Nucleus accumbens (tissue), 56 donors: ENCODE results near the gene GDF10.

Experiments
- DNase-seq, 56 donors: peaks; one replicate each; lab custom pipeline; 2025; lab: John Stamatoyannopoulos, UW

The GDF10 gene

DNA sequence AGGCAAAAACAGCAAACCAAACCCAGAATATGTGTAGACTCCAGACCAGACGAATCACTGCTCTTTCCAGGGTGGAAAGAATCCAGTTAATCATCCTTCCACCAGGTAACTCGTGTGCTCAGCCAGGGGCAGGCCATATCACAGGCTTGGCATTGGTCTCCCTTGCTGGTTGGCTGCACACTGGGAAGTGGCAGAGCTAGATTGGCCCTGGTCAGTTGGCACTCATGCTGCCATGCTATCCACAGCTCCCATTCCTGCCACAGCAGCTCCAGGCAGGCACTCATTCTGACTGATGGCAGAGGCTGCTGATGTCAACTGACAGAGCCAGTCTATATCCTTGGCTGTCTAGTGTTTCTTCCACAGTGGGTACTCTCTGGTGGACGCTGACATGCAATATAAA, 9.7 kb upstream of the GDF10 start:
- DNase-seq = no peak

GRCh38 chr10:47291682-47292081, 8.3 kb upstream of the GDF10 start:
- DNase-seq = no peak

DNA sequence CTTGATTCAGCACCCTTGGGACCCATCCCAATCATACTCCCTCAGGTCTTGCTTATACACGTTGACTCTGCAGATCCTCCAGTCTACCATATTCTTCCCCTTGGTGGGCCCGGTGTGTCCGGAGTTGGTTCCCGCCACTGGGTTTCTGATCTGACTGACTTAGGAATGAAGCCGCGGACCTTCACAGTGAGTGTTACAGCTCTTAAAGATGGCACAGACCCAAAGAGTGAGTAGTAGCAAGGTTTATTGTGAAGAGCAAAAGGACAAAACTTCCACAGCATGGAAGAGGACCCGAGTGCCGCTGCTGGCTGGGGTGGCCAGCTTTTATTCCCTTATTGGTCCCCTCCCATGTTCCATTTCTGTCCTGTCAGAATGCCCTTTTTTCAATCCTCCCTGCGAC, 5.9 kb upstream of the GDF10 start:
- DNase-seq = no peak

GRCh38 chr10:47294501-47294900, 5.5 kb upstream of the GDF10 start:
- no peak for DNase-seq

- DNase-seq = no peak
These were observed 4.6 kb upstream of the GDF10 start for GRCh38 chr10:47295411-47295810.

GRCh38 chr10:47296156-47296894, 3.7 kb upstream of the GDF10 start:
- DNase-seq = no peak

DNA sequence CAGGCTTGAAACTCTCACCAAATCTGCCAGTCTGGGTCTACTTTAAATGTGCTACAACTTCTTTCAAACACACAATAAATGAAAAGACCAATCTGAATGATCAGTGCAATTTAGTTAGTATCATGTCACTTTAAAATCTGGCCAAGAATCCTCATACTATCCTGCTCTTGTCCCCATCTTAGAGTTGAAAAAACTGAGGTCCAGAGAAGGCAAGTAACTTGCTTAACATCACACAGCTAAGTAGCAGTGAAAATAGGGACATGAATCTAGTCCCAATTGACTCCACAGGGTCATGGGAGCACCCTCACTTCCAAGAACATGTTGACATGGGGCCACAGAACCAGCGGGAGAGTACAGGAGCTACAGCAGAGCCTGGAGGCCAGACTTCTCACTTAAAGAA, 3.1 kb upstream of the GDF10 start:
- DNase-seq = no peak

- DNase-seq = no peak
These were observed 2.0 kb upstream of the GDF10 start for GRCh38 chr10:47297866-47298540.

GRCh38 chr10:47298715-47299114, 1.3 kb upstream of the GDF10 start:
- no peak for DNase-seq

GRCh38 chr10:47300429-47300931, 483 bp downstream of the GDF10 start:
- DNase-seq = no peak

DNA sequence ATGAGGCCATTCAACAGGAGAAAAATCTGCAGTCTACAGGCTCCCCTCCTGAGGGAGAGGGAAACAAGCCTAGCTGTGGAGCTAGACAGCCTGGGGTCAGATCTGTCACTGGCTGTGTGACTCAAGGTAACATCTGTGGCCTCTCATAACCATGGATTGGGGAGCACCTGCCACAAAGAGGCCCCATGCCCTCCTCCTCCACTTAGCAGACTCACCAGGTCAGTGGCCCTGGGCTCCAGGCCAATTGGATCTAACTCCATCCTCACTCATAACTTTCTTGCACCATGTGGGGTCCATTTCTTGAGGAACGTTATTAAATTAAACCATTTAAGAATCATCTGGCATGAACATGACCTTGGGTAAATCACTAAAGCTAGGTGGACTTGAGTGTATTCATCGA, 1.8 kb downstream of the GDF10 start:
- DNase-seq = no peak

DNA sequence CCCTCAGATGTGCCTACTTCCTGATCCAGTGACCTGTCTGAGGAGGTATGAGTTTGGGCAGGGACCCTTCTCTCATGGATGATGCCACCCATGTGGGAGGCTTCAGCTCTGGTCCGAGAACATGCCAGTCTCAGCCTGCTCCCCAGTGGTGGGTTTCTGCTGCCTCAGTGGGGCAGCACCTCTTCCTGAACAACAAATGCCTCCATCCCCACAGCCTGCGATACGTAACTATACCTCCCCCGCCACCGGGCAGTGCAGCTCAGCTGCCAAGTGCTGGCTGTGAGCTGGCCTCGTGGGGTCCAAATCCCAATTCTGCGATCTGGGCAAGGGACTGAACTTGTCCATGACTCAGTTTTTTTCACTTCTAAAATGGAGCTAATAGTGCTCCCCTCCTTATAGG, 3.1 kb downstream of the GDF10 start:
- DNase-seq = no peak

- no peak for DNase-seq
These were observed 3.9 kb downstream of the GDF10 start for GRCh38 chr10:47303866-47304265.

GRCh38 chr10:47305566-47305965, 5.6 kb downstream of the GDF10 start:
- DNase-seq = no peak

- no peak for DNase-seq
These were observed 6.6 kb downstream of the GDF10 start for GRCh38 chr10:47306387-47307210.

GRCh38 chr10:47307381-47307780, 7.4 kb downstream of the GDF10 start:
- no peak for DNase-seq

GRCh38 chr10:47308775-47309174, 8.8 kb downstream of the GDF10 start:
- no peak for DNase-seq

DNA sequence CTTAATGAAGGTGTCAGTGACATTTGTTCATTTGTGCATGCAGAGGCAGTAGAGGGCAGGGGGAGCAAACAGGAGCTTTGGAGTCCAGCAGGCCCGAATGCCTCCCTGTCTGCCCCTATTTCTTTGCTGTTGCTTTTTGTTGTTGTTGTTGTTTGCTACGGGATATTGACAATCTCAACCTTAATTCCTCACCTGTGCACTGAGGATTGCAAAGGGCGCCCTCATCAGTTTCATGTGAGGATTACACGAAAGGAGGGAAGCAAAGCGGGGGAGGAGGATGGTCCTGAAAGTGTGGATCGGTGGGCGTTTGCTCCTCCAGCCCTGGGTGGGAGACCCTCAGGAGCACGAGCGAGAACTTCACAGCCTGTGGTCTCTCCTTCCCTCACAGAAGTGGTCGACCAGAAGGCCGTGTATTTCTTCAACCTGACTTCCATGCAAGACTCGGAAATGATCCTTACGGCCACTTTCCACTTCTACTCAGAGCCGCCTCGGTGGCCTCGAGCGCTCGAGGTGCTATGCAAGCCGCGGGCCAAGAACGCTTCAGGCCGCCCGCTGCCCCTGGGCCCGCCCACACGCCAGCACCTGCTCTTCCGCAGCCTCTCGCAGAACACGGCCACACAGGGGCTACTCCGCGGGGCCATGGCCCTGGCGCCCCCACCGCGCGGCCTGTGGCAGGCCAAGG, 9.6 kb downstream of the GDF10 start:
- no peak for DNase-seq

DNA sequence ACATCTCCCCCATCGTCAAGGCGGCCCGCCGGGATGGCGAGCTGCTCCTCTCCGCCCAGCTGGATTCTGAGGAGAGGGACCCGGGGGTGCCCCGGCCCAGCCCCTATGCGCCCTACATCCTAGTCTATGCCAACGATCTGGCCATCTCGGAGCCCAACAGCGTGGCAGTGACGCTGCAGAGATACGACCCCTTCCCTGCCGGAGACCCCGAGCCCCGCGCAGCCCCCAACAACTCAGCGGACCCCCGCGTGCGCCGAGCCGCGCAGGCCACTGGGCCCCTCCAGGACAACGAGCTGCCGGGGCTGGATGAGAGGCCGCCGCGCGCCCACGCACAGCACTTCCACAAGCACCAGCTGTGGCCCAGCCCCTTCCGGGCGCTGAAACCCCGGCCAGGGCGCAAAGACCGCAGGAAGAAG, 10.1 kb downstream of the GDF10 start:
- DNase-seq = no peak

- DNase-seq = no peak
These were observed 11.4 kb downstream of the GDF10 start for GRCh38 chr10:47311193-47311931.
